Body of pancreas (tissue), 4 donors: ENCODE results near the gene ANKRD44. TPM values are rescaled to one million over a fixed set of nuclear protein-coding genes. Genes with fewer than 3 reads are reported as not detected.

Source experiments
- ATAC-seq: fragments of 150-250 bp; one replicate; pipeline ENCODE4 v1.9.1; 2016
- DNase-seq, 4 donors: peaks; one replicate each; pipeline ENCODE4 v3.0.0-alpha.2; 2019
- H3K27ac ChIP-seq, 4 donors: fragments of 200-600 bp; sonication (generic); 1 replicate in 3 of 4; 2 replicates in 1 of 4; pipeline versions ENCODE4 v1.5.1 to v1.6.1; 2016 to 2019; ENCODE audit warnings: mild to moderate bottlenecking in 1 of 4, mixed read lengths in 1 of 4, moderate library complexity in 1 of 4
- H3K27me3 ChIP-seq, 2 donors: fragments of 200-600 bp; sonication (generic); one replicate each; pipeline ENCODE4 v1.6.0; 2016; ENCODE audit warnings: mild to moderate bottlenecking in 1 of 2
- H3K36me3 ChIP-seq, 2 donors: fragments of 200-600 bp; sonication (generic); replicated peaks in 1 of 2; 2 replicates each; pipeline ENCODE4 v1.5.1; 2016; ENCODE audit warnings: low read depth in 2 of 2; ENCODE audit not compliant: insufficient read depth in 1 of 2
- H3K4me1 ChIP-seq: fragments of 200-600 bp; sonication (generic); one replicate; pipeline ENCODE4 v1.6.0; 2016
- H3K4me3 ChIP-seq, 2 donors: fragments of 200-600 bp; sonication (generic); 1 replicate in 1 of 2; 2 replicates in 1 of 2; pipeline ENCODE4 v1.5.1; 2016 to 2019
- H3K9me3 ChIP-seq, 3 donors: fragments of 200-600 bp; sonication (generic); 1 replicate in 2 of 3; 2 replicates in 1 of 3; pipeline ENCODE4 v1.5.1; 2016
- POLR2A ChIP-seq, 3 donors: fragments of 450-650 bp; IDR thresholded peaks; one replicate each; pipeline ENCODE4 v1.6.1; 2016; ENCODE audit warnings: antibody characterized with exemption in 3 of 3, mild to moderate bottlenecking in 2 of 3
- WGBS, 2 donors: methylation state at CpG; one replicate each; pipeline ENCODE4 v1.1.5; 2017; 5-methylcytosine and 5-hydroxymethylcytosine counted together
- intact Hi-C: fragments of 100-400 bp; cut with DNase I; formaldehyde crosslinking; loops from one replicate; pipeline ENCODE4 v1.15.1; 2023
- total RNA-seq, 2 donors: library from RNA; depleted of rRNA; stranded (reverse); fragments of >200 nt; gene quantifications; one replicate each; pipeline ENCODE4 v1.1.0, GENCODE V29; 2016
- TF ChIP-seq, protein P1 (sequence below), 7 experiments: fragments of 450-650 bp in 4 of 7; fragments of 200-600 bp in 3 of 7; sonication (generic) in 3 of 7; IDR thresholded peaks; one replicate each; pipeline ENCODE4 v1.5.1; 2016 to 2019; ENCODE audit warnings: antibody characterized with exemption in 7 of 7

ANKRD44 gene
- total RNA-seq, 2 donors from 2014 or later, result 12.2 TPM

GRCh38 chr2:197266477-197266876 is 44.1 kb downstream of the ANKRD44 start:
- no peak for TF ChIP-seq POLR2A (IDR thresholded peaks at IDR 0.05)
- TF ChIP-seq, protein P1, sequence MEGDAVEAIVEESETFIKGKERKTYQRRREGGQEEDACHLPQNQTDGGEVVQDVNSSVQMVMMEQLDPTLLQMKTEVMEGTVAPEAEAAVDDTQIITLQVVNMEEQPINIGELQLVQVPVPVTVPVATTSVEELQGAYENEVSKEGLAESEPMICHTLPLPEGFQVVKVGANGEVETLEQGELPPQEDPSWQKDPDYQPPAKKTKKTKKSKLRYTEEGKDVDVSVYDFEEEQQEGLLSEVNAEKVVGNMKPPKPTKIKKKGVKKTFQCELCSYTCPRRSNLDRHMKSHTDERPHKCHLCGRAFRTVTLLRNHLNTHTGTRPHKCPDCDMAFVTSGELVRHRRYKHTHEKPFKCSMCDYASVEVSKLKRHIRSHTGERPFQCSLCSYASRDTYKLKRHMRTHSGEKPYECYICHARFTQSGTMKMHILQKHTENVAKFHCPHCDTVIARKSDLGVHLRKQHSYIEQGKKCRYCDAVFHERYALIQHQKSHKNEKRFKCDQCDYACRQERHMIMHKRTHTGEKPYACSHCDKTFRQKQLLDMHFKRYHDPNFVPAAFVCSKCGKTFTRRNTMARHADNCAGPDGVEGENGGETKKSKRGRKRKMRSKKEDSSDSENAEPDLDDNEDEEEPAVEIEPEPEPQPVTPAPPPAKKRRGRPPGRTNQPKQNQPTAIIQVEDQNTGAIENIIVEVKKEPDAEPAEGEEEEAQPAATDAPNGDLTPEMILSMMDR (IDR thresholded peaks at IDR 0.05), result no peak
- 85 to 86% methylated on average over 3 of the region's 3 CpGs for WGBS, 2 donors
- Histone ChIP-seq H3K36me3 (no peaks in the 10 kb centered on the region), H3K27ac (no peak overlapping the region), H3K4me3 (no peak overlapping the region), H3K27me3 (no peaks in the 10 kb centered on the region), H3K9me3 (no peaks in the 10 kb centered on the region), H3K4me1 (peaks cover 15% of the 10 kb centered on the region)
- intact Hi-C loops, result no loop called here
- ATAC-seq (no peak), DNase-seq (no peak)

- H3K9me3 ChIP-seq, result no peaks in the 10 kb centered on the region
- TF ChIP-seq, protein P1 (IDR thresholded peaks at IDR 0.05), result no peak
- TF ChIP-seq POLR2A (IDR thresholded peaks at IDR 0.05), result no peak
- peaks cover 15% of the 10 kb centered on the region for H3K4me1 ChIP-seq
- ATAC-seq (no peak), DNase-seq (no peak)
- H3K4me3 ChIP-seq, result no peak overlapping the region
- H3K27me3 ChIP-seq, result no peaks in the 10 kb centered on the region
- 91 to 92% methylated on average over 5 of the region's 5 CpGs for WGBS, 2 donors
- H3K36me3 ChIP-seq, result no peaks in the 10 kb centered on the region
- intact Hi-C loops, result no loop called here
- H3K27ac ChIP-seq, result no peak overlapping the region
Observed at GRCh38 chr2:197265924-197266323, 44.7 kb downstream of the ANKRD44 start.

- H3K27ac ChIP-seq, result no peak overlapping the region
- TF ChIP-seq POLR2A (IDR thresholded peaks at IDR 0.05), result no peak
- TF ChIP-seq, protein P1 (IDR thresholded peaks at IDR 0.05), result no peak
Observed at GRCh38 chr2:197265036-197265435, 45.5 kb downstream of the ANKRD44 start.

GRCh38 chr2:197264332-197264731 is 46.2 kb downstream of the ANKRD44 start:
- WGBS, 2 donors, result 75 to 82% methylated on average over 5 of the region's 5 CpGs
- ATAC-seq (no peak), DNase-seq (no peak)
- Histone ChIP-seq H3K36me3 (no peaks in the 10 kb centered on the region), H3K9me3 (no peaks in the 10 kb centered on the region), H3K27me3 (no peaks in the 10 kb centered on the region), H3K4me1 (peaks cover 9% of the 10 kb centered on the region), H3K4me3 (no peak overlapping the region), H3K27ac (no peak overlapping the region)
- TF ChIP-seq POLR2A (IDR thresholded peaks at IDR 0.05), result no peak
- TF ChIP-seq, protein P1 (IDR thresholded peaks at IDR 0.05), result no peak
- intact Hi-C loops, result no loop called here

More at GRCh38 chr2:197265036-197265435, 45.5 kb downstream of the ANKRD44 start:
- Histone ChIP-seq H3K9me3 (no peaks in the 10 kb centered on the region), H3K36me3 (no peaks in the 10 kb centered on the region), H3K4me1 (peaks cover 14% of the 10 kb centered on the region), H3K27me3 (no peaks in the 10 kb centered on the region), H3K4me3 (no peak overlapping the region)
- 87 to 95% methylated on average over 4 of the region's 4 CpGs for WGBS, 2 donors
- DNase-seq (no peak), ATAC-seq (no peak)
- intact Hi-C loops, result no loop called here

- Histone ChIP-seq H3K27me3 (no peaks in the 10 kb centered on the region), H3K9me3 (no peaks in the 10 kb centered on the region), H3K4me1 (peaks cover 7% of the 10 kb centered on the region), H3K36me3 (no peaks in the 10 kb centered on the region), H3K27ac (no peak overlapping the region), H3K4me3 (no peak overlapping the region)
- no peak for TF ChIP-seq POLR2A (IDR thresholded peaks at IDR 0.05)
- TF ChIP-seq, protein P1 (IDR thresholded peaks at IDR 0.05), result no peak
- intact Hi-C loops, result no loop called here
- 87 to 97% methylated on average over 8 to 9 of the region's 9 CpGs for WGBS, 2 donors
- no peak for ATAC-seq
- DNase-seq, result no peak
Observed at GRCh38 chr2:197263077-197263476, 47.5 kb downstream of the ANKRD44 start.
